K562 (cell line): ENCODE results near the gene TENM4. TPM values are rescaled to one million over a fixed set of nuclear protein-coding genes. Genes with fewer than 3 reads are reported as not detected.

Source experiments
- CTCFL ChIP-seq: IDR thresholded peaks from 2 replicates; pipeline ENCODE4 v1.6.1; 2011; ENCODE audit warnings: borderline replicate concordance, low read depth, mild to moderate bottlenecking, moderate library complexity, low read length; ENCODE audit not compliant: insufficient read depth, poor library complexity, severe bottlenecking
- MGA ChIP-seq: fragments of 450-650 bp; IDR thresholded peaks from 2 replicates; pipeline ENCODE4 v1.6.1; 2016; ENCODE audit warnings: mild to moderate bottlenecking, moderate library complexity
- SREBF2 ChIP-seq: sonication (generic); formaldehyde crosslinking; IDR thresholded peaks from 2 replicates; pipeline ENCODE4 v1.4.0; 2020; ENCODE audit warnings: mild to moderate bottlenecking, missing genetic modification reagents
- polyA plus RNA-seq, 8 experiments: library from polyadenylated mRNA; depleted of rRNA in 4 of 8; stranded (reverse) in 5 of 8; unstranded in 3 of 8; fragments of >200 nt; fragmentation: Nextera tagmentation in 2 of 8; fragmentation: Illumina TruSeq in 1 of 8; extraction: Ambion mirVana in 2 of 8; extraction: Trizol in 1 of 8; gene quantifications; 2 replicates each; pipeline versions ENCODE4 v1.2.1 to v1.2.3, GENCODE V29; 2011 to 2014; ENCODE audit warnings: inconsistent platforms in 1 of 8, missing spikeins in 1 of 8
- total RNA-seq, 7 experiments: library from RNA; depleted of rRNA in 6 of 7; stranded (reverse); fragments of >200 nt in 6 of 7; fragmentation: Illumina TruSeq in 2 of 7; extraction: Trizol in 2 of 7; gene quantifications; 2 replicates each; pipeline versions ENCODE4 v1.2.1 to v1.2.3, GENCODE V29; 2011 to 2021; ENCODE audit warnings: low replicate concordance in 1 of 7

TENM4 gene
- total and polyA plus RNA-seq, 9 of the 15 experiments (the other 6 are each of a cell fraction or from before 2014, with no cell fraction given), result 0.16 TPM; not detected in 8

- TF ChIP-seq MGA, result no peak
- no peak for TF ChIP-seq CTCFL
- TF ChIP-seq SREBF2 (CRISPR knock-in tag), result no peak
Measured at GRCh38 chr11:79253280-79253679, 187.6 kb downstream of the TENM4 start (continued).
